ENCODE data around the gene CNR1.

The CNR1 gene

GRCh38 chr6:88143421-88144157, 22.6 kb downstream of the CNR1 start:
- DNase-seq (ENCODE audit: low read depth in 3 of 3): no peak

GRCh38 chr6:88142297-88142668, 23.9 kb downstream of the CNR1 start:
- DNase-seq (ENCODE audit: low read depth in 3 of 3): no peak

GRCh38 chr6:88141561-88142296, 24.4 kb downstream of the CNR1 start:
- DNase-seq (ENCODE audit: low read depth in 3 of 3): no peak

- DNase-seq (ENCODE audit: low read depth in 3 of 3): no peak
These were observed 28.2 kb downstream of the CNR1 start for GRCh38 chr6:88137915-88138314.

DNA sequence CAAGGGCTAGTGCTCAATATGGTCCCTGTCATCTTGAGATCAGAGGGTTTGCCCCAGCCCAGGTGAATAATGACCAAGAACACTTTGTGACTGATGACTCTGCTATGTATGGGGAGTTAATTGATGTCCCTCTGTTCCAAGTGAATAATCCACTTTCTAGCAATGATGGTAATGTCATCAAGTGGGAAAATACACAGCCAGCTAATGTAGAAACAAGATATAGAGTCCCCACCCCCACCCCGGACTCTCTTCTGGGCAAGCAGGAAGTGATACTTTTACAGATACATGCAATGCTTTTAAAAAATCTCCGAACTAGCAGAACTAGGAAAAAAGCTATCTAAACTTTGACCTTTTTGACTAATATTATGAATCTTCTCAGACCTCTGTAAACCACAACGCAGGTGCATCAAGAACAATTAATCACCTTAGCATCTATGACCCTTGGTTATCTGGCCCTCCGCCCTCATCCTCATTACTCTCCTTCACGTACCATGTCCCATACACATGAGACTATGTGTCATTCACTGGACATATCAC, 30.5 kb downstream of the CNR1 start:
- no peak for DNase-seq (ENCODE audit: low read depth in 3 of 3)

DNA sequence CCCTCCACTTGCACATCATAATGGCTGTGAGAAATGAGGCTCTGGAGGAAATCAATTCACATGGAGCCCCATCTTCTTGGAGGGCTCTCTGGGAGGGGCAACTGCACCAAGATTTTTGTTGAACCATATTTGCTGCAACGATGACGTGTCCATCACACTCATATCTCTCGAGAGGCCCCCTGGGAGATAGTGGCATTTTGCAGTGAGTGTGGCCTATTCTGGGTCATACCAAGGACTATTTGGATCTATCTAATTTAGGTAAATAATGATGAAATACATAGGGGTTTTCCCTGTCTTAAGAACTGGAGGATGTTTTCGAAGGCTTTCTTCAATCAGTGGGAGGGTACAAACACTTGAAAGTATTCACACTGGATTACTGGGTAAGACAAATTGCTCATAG, 31.6 kb downstream of the CNR1 start:
- no peak for DNase-seq (ENCODE audit: low read depth in 3 of 3)

DNA sequence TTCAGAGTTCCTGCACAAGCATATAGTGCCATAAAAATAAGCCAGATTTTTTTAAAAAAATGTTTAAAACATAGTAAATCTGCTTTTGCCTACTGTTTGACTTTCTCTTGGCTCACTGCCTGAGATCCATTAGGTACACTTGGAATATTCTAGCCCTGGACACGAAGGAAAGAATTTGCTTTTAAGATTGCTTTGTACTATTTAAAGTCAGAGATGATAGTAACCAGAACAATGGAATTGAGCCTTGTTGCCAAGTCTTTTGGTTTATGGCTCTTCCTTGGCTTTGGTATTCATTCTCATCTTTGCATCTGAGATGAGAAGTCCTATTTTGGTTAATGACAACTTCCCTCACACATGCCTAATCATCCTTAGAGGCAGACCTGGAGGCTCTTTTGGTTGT, 32.4 kb downstream of the CNR1 start:
- no peak for DNase-seq (ENCODE audit: low read depth in 3 of 3)

DNA sequence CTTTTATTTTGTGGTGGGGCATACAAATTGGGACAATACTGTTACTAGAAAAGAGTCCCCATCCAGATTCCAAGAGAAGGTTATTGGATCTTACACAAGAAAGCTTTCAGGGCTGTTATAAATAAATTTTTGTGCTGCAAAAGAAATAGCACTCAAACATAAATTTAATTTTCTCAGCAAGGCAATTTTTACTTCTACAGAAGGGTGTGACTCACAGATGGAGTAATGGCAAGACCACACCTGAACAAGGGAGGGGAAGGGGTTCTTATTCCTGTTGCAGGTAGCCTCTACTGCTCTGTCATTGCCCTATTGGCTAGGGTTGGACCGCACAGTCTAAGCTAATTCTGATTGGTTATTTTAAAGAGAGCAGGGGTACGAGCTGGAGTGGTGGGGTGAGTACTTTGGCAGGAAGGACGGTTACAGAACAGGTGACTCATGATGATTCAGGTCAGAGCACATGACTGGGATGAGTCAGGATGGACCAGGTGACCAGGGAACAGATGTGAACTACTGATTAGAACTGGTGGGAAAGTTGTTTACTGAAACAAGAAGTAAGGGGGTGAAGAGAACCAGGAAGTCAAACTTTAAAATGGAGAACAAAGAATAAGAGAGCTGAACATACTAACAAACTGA, 41.1 kb downstream of the CNR1 start:
- DNase-seq (ENCODE audit: low read depth in 3 of 3): no peak

DNA sequence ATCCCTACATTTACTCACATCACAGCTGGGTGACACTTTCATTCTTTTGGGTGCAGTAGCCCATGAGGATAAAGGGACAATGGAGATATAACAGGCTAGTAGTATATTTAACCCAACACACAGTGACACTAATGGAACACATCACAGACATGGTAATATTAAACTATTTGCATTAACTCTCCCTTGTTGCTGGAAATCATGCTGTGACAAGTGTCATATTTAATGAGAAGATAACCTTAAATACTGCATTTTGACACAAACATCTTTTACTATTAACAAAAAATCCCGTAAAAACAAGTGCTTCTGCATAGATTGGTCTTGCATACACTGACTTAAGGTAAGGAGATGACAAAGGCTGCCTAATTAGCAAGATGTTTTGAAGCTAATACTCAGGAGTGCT, 45.5 kb downstream of the CNR1 start:
- DNase-seq (ENCODE audit: low read depth in 3 of 3): no peak

DNA sequence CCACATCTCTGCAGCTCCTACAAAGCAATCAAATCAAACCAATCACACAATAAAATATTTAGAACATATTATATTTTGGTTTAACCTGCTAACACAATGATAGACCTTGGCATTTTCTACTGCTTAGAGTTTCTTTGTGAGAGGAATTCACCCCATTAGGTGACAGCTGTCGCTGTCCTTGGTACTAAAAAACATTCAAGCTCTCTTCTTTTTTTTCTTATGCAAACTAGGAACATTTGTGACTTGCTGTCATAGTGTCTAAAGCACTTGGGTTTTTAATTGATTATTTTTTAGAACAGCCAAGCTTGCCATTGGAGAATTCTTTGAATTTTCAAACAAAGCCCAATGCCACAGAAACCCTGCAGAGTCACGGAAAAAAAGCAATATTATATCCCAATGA, 46.4 kb downstream of the CNR1 start:
- DNase-seq (ENCODE audit: low read depth in 3 of 3): no peak

DNA sequence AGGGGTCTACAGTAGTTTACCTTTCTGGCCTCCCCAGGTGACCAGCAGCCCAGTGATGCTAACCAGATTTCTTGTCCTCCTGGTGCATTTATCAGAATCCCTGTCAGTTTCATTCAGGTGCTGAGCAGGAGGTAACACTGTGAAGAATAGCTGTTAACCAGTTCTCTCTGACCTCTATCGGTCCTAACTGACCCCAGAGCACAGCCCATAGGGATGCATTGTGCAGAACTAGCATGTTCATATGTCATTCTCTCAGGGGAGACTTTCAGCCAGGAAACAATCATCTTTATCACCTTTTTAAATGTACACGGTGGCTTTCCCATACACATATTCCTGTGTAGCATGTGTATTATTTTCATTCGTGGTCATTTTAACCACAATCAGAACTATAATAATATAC, 49.9 kb downstream of the CNR1 start:
- no peak for DNase-seq (ENCODE audit: low read depth in 3 of 3)

DNA sequence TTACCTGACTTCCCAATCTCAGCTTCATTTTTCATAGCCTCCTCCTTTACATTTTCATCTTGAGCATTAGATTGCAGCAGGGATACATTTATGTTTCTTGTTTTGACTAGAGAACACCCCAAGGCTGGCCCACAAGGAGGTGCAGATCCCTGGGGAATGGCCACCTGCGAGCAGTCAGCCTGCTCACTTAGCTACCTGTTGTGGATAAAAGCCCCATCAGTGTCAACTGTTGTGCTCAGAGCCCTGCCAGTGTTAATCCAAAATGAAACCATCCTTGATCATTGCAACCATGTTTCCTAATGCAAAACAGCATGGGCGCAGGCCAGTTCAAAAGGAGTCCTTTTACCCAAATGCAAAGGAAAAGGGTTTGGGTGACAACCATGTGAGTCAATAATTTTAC, 50.8 kb downstream of the CNR1 start:
- DNase-seq (ENCODE audit: low read depth in 3 of 3): no peak

DNA sequence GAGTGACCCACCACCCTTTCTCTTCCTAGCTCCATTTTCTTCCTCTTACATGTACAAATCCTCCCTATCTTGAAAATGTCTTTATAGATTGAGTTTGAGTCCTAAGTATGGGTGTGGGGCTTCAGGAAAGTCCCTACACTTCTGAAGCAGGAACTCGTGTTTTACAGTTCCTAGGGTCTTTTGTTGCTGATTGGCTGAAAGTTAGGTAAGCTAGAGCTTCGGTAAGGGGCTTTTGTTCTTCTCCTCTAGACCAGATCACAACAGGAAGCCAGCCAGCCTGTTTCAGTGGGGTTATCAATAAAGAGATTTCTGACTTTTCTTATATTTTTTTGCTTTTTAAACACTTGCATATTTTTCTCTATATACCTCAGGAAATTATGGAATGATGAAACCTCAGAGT, 51.3 kb downstream of the CNR1 start:
- DNase-seq (ENCODE audit: low read depth in 3 of 3): no peak

DNA sequence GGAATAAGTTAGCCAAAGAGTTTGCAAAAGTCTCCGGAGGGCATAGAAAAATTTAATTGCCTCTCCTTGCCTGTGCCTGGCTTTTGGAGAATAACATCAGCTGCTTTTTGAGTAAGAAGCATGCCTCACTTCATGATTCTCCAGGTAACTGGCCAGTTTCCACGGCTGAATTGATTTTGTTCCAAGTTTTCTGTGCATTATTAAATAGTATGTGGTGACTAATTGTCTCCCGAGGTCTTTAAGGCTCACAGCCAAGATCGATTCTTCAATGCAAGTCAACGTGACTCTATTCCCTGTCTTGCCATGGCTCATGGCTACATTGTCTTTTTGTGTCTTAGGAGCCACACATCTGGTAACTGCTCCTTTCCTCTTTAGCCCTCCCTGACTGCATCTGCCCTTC, 54.2 kb downstream of the CNR1 start:
- DNase-seq (ENCODE audit: low read depth in 3 of 3): no peak

DNA sequence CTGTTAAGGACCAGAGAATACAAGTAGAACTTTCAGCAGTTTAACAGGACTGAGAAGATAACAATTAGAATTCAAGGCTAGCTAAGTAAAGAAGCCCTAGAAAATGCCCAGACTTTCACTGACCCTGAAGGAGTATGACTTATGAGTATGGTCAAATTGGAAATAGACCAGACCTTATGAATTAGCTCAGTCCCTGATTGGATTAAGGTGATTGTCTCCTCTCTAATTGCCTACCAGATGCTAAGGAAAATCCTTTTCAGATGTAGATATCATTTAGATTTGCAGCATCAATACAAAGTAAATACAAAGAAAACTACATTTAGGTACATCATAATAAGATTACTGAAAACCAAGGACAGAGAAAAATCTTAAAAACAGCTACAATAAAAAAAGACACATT, 58.9 kb downstream of the CNR1 start:
- no peak for DNase-seq (ENCODE audit: low read depth in 3 of 3)

DNA sequence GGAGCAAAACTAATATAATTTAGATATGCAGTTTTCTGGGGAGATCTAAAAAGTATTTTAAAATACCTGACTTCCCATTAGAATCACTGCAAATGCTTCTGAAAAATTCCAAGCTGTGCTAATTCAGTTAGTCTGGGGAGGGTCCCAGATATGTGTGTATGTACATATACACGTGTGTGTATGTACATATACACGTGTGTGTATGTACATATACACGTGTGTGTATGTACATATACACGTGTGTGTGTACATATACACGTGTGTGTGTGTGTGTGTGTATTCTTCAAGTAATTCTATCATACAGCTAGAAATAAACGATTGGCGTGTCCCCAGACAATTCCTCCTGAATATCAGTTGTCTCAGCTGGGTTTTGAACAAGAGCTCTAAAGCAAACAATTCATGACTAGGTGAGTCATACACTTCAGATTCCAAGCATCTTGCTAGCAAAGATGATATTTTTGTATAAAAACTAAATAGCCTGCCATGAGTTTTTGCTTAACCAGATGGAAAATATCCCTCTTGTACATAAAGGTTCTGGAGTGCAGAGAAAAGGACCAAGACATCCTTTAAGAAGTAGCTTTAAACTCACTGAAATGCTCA, 60.3 kb downstream of the CNR1 start:
- DNase-seq (ENCODE audit: low read depth in 3 of 3): no peak

All from stimulated activated CD4-positive, alpha-beta T cell treated with anti-CD3 and anti-CD28 coated beads, TNF-alpha, amount 100 ng/mL, for 4 hours (primary cell).